GM12878 (cell line): ENCODE measurements around the gene SLC35E1.

Experiments used
- DPF2 ChIP-seq: fragments of 450-650 bp; IDR thresholded peaks from 2 replicates; pipeline ENCODE4 v1.6.1; 2017; ENCODE audit warnings: mild to moderate bottlenecking
- NFYB ChIP-seq: IDR thresholded peaks from 2 replicates; pipeline ENCODE4 v1.6.1; 2011; ENCODE audit warnings: low read depth, mild to moderate bottlenecking, low read length, improper control_type of control experiment, moderate library complexity; ENCODE audit not compliant: insufficient read depth
- STAT1 ChIP-seq: fragments of 450-650 bp; conservative IDR thresholded peaks from 2 replicates; pipeline ENCODE4 v1.6.1; 2014; ENCODE audit warnings: antibody characterized with exemption, mild to moderate bottlenecking

DNA sequence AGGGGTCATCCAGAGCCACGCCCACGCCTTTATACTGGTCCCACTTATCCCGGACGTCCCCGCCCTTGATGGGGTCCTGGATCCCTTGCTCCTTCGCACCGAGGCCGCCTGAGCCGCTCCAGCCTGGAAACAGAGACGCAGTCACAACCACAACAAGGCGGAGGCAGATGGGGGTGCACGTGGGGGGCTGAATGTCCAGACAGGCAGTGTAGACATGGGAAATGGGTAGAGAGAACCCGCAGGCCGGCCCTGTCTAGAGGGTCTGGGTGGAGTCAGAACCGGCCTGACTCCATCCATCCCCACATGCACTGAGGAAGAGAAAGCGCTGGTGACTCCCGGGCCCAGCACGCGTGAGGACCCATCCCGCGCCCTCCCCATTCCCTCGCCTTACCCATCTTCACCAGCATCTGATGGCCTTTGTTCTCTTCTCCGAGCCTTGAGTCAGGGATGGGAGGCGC, 53.0 kb downstream of the SLC35E1 start:
- TF ChIP-seq STAT1 (no peak), NFYB (no peak), DPF2 (no peak)
